ENCODE results near the gene RYR3.
A peak's percentile ranks its signal among the peaks of the same experiment; 100 is the strongest.

Gene RYR3

GRCh38 chr15:33649217-33649933 is 338.6 kb downstream of the RYR3 start:
- no peak for DNase-seq (ENCODE audit: low read depth)

- DNase-seq (ENCODE audit: low read depth), result no peak
These were observed 344.1 kb downstream of the RYR3 start for GRCh38 chr15:33654860-33655259.

- DNase-seq (ENCODE audit: low read depth), result no peak
These were observed 344.7 kb downstream of the RYR3 start for GRCh38 chr15:33655488-33655887.

- DNase-seq (ENCODE audit: low read depth), result no peak
These were observed 345.4 kb downstream of the RYR3 start for GRCh38 chr15:33656168-33656567.

GRCh38 chr15:33660151-33660550 is 349.4 kb downstream of the RYR3 start:
- no peak for DNase-seq (ENCODE audit: low read depth)

GRCh38 chr15:33662014-33662413 is 351.2 kb downstream of the RYR3 start:
- no peak for DNase-seq (ENCODE audit: low read depth)

- DNase-seq (ENCODE audit: low read depth), result no peak
These were observed 354.2 kb downstream of the RYR3 start for GRCh38 chr15:33664947-33665346.

- DNase-seq (ENCODE audit: low read depth), result no peak
These were observed 359.8 kb downstream of the RYR3 start for GRCh38 chr15:33670567-33670966.

- DNase-seq (ENCODE audit: low read depth), result no peak
These were observed 360.7 kb downstream of the RYR3 start for GRCh38 chr15:33671456-33671855.

GRCh38 chr15:33675246-33675645 is 364.5 kb downstream of the RYR3 start:
- peak; percentile 6 for DNase-seq (ENCODE audit: low read depth)

- no peak for DNase-seq (ENCODE audit: low read depth)
These were observed 366.6 kb downstream of the RYR3 start for GRCh38 chr15:33677238-33677830.

- no peak for DNase-seq (ENCODE audit: low read depth)
These were observed 367.4 kb downstream of the RYR3 start for GRCh38 chr15:33678176-33678575.

- no peak for DNase-seq (ENCODE audit: low read depth)
These were observed 367.8 kb downstream of the RYR3 start for GRCh38 chr15:33678602-33679001.

- DNase-seq (ENCODE audit: low read depth), result no peak
These were observed 368.3 kb downstream of the RYR3 start for GRCh38 chr15:33679061-33679460.

GRCh38 chr15:33680336-33680735 is 369.6 kb downstream of the RYR3 start:
- no peak for DNase-seq (ENCODE audit: low read depth)

GRCh38 chr15:33693166-33693800 is 382.5 kb downstream of the RYR3 start:
- no peak for DNase-seq (ENCODE audit: low read depth)

- no peak for DNase-seq (ENCODE audit: low read depth)
These were observed 387.4 kb downstream of the RYR3 start for GRCh38 chr15:33698126-33698525.

- DNase-seq (ENCODE audit: low read depth), result no peak
These were observed 388.4 kb downstream of the RYR3 start for GRCh38 chr15:33699145-33699544.

GRCh38 chr15:33699691-33700447 is 389.1 kb downstream of the RYR3 start:
- no peak for DNase-seq (ENCODE audit: low read depth)

- DNase-seq (ENCODE audit: low read depth), result peak; percentile 53
These were observed 390.0 kb downstream of the RYR3 start for GRCh38 chr15:33700695-33701303.

GRCh38 chr15:33701304-33701696 is 390.5 kb downstream of the RYR3 start:
- DNase-seq (ENCODE audit: low read depth), result no peak

GRCh38 chr15:33706173-33706572 is 395.4 kb downstream of the RYR3 start:
- no peak for DNase-seq (ENCODE audit: low read depth)
